RWPE1 (cell line): ENCODE measurements around the gene IL6R.

Source experiments
- CTCF ChIA-PET: fragments of 350-600 bp; sonication (Branson Sonifier 250); formaldehyde crosslinking; extraction: SDS; loops from one replicate; lab custom pipeline; 2021; lab: Yijun Ruan, JAX
- POLR2A ChIA-PET: fragments of 400-600 bp; formaldehyde crosslinking; extraction: SDS; loops from one replicate; lab custom pipeline; 2020; ENCODE audit warnings: antibody characterized with exemption; ENCODE audit not compliant: low non-redundant PET; lab: Yijun Ruan, JAX
- DNase-seq: peaks from one replicate; pipeline ENCODE4 v3.0.0; 2012; ENCODE audit warnings: low spot score
- H3K27ac ChIP-seq: fragments of 450-650 bp; 2 replicates; pipeline ENCODE4 v1.5.1; 2017
- TF ChIP-seq, protein P1 (sequence below): fragments of 450-650 bp; conservative IDR thresholded peaks from 2 replicates; pipeline ENCODE4 v1.5.1; 2017; ENCODE audit warnings: low read depth, mild to moderate bottlenecking

The IL6R gene

DNA sequence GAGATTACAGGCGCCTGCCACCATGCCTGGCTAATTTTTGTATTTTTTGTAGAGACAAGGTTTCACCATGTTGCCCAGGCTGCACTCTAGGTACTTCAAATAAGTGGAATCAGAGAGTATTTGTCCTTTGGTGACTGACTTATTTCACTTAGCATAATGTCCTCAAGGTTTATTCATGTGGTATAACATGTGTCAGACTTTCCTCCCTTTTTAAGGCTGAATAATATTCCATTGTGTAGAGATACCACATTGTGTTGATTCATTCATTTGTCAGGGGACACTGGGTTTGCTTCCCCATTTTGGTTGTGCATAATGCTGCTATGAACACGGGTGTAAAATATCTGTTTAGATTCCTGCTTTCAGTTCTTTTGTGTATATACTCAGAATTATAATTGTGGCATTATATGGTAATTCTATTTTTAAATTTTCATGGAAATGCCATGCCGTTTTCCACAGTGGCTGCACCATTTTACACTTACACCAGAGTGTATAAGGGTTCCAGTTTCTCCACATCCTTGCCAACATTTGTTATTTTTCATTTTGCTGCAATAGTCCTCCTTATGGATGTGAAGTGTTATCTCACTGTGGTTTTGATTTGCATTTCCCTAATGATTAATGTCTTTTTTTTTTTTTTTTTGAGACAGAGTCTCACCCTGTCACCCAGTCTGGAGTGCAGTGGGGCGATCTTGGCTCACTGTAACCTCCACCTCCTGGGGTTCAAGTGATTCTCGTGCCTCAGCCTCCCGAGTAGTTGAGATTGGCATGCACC lies 35.1 kb downstream of the IL6R start:
- TF ChIP-seq, protein P1, sequence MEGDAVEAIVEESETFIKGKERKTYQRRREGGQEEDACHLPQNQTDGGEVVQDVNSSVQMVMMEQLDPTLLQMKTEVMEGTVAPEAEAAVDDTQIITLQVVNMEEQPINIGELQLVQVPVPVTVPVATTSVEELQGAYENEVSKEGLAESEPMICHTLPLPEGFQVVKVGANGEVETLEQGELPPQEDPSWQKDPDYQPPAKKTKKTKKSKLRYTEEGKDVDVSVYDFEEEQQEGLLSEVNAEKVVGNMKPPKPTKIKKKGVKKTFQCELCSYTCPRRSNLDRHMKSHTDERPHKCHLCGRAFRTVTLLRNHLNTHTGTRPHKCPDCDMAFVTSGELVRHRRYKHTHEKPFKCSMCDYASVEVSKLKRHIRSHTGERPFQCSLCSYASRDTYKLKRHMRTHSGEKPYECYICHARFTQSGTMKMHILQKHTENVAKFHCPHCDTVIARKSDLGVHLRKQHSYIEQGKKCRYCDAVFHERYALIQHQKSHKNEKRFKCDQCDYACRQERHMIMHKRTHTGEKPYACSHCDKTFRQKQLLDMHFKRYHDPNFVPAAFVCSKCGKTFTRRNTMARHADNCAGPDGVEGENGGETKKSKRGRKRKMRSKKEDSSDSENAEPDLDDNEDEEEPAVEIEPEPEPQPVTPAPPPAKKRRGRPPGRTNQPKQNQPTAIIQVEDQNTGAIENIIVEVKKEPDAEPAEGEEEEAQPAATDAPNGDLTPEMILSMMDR: no peak
- H3K27ac ChIP-seq: peak overlapping the region; percentile 27
- CTCF ChIA-PET: interaction anchor here (1.0 kb wide), 1 partner anchor 29 kb away, joined by 4 read pairs; no protein-coding TSS in a partner anchor

DNA sequence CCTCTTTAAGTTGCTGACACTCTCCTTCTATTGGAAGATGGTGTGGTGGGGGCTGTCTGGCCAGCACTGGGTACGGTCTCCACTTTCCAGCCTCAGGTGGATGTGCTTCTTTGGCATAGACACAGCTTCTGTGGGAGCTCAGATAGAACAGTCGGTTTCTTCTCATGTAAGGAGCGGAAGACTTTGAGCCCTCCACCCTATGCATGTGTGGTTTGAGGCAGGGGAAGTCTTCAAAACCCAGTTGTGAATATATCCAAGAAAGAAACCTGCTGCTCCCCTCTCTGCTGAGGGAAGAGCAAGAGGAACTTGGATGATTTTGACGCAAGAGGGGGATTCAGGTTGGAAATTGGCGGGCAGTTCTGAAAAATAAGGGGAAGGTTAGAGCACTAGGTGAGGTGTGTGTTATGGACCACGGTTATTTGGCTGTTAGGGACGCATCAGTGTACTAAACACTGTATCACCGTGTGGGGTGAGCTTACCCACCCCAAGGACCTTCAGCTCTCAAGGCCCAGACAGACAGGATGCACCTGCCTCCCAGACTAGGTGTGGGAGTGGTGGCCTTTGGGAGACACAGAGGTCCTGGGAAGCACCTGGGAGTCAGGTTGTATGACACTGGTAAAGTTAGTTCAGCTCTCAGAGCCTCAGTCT lies 36.2 kb downstream of the IL6R start:
- ChIA-PET CTCF (no interaction called here), POLR2A (no interaction called here)
- H3K27ac ChIP-seq: no peak overlapping the region
- no peak for DNase-seq
- TF ChIP-seq, protein P1: no peak

More for the DNA sequence above, 35.1 kb downstream of the IL6R start:
- DNase-seq: no peak
- POLR2A ChIA-PET: no interaction called here

DNA sequence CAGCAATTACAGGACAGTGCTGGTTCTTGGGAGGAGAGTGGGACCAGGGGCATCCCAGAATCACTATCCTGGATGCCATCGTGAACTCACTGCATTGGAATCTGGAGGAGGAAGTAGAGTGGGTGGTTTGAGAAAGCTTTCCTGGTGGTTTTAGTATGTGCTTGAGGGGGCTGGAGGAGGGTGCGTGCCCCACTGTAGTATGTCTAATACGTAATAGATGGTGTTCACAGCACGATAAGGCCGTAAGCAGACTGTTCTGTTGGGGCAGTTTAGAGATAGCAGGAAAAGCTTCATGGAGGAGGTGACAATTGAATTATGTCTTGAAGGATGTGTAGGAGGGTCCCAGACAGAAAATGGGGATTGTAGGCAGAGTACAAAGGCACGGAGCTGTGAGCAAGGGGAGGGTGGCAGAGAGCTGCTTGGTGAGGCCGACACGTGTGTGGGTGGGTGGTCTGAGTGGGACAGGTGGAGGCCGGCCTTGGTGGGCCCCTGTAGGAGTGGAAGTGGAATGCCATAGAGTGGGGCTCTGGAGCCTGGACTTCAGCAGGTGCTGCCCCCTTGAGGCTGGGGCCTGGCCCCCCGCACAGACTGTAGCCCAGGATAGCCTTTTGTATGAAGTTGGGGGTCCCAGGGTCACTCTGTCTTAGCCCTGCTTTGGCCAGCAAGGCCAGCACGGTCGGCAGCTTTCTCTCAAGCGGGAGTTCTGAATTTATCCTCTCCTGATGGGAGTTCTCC lies 37.0 kb downstream of the IL6R start:
- ChIA-PET CTCF (interaction anchor here (1.0 kb wide), 1 partner anchor 25 kb away, joined by 3 read pairs; no protein-coding TSS in a partner anchor), POLR2A (no interaction called here)
- peak overlapping the region; percentile 23 for H3K27ac ChIP-seq
- DNase-seq: no peak
- TF ChIP-seq, protein P1: peak; percentile 18

DNA sequence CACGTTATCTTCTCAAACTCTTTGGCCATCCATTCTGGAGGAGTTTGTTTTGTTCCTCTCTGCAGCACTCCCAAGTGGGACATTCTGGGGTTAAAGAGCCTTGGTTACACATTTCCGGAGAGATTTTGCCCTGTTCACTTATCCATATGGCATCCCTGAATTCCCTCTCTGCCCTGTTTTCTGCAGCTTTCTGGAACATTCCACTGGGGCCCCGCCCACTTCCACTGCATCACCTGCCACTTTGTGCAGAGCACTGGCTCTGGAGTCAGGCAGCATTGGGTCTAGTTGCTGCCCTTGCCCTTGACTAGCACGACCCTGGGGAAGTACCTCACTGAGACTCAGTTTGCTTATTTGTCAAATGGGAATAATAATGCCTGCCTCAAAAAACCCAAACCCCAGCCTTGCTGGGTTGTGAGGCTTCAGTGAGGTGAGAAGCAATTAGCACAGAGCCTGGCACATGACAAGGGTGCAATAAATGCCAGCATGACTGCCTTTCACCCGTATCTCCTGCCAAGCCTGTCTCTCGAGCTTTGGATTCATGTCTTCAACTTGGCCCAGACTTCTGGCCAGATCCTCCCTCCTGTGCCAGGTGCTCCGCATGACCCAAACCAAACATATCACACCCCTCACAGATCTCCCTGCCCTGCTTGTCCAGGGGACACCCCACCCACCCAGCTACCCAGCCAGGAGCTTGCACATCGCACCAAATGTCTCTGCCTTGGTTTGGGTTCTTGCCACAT lies 38.3 kb downstream of the IL6R start:
- ChIA-PET CTCF (interaction anchor here (0.6 to 1.0 kb wide), 3 partner anchors 23 to 1086 kb away, joined by 3 read pairs; partner anchors contain the start of gene S100A9), POLR2A (no interaction called here)
- H3K27ac ChIP-seq: peak overlapping the region; percentile 57
- DNase-seq: no peak
- TF ChIP-seq, protein P1: no peak

GRCh38 chr1:154445040-154445472 lies 39.9 kb downstream of the IL6R start:
- POLR2A ChIA-PET: interaction anchor here (0.5 to 0.6 kb wide), 2 partner anchors 161 to 285 kb away, joined by 4 to 8 read pairs; no protein-coding TSS in a partner anchor
- H3K27ac ChIP-seq: peak overlapping the region; percentile 57
- CTCF ChIA-PET: interaction anchor here (0.6 to 1.0 kb wide), 2 partner anchors 13 to 35 kb away, joined by 3 to 4 read pairs; no protein-coding TSS in a partner anchor
- DNase-seq: no peak
- TF ChIP-seq, protein P1: no peak
